Heart left ventricle (tissue), 16 donors: Measurements from ENCODE around the gene TTC22. TPM values are rescaled to one million over a fixed set of nuclear protein-coding genes. Genes with fewer than 3 reads are reported as not detected.

ENCODE experiments used
- ATAC-seq, 4 donors: fragments of 200-7000 bp; cut with Tn5 transposase; one replicate each; pipeline ENCODE4 v1.9.1; 2020 to 2022; ENCODE audit warnings: moderate library complexity in 4 of 4, mild to moderate bottlenecking in 3 of 4, moderate number of reproducible peaks in 1 of 4
- DNase-seq, 5 donors: peaks; one replicate each; pipeline ENCODE4 v3.0.0-alpha.2; 2020
- H3K27ac ChIP-seq, 12 donors: fragments of 200-600 bp; sonication (generic) in 4 of 12; one replicate each; pipeline versions ENCODE4 v1.5.0 to v1.8.0; 2016 to 2022; ENCODE audit warnings: mild to moderate bottlenecking in 2 of 12
- H3K27me3 ChIP-seq, 9 donors: fragments of 200-600 bp; sonication (generic) in 2 of 9; one replicate each; pipeline versions ENCODE4 v1.5.1 to v1.8.0; 2016 to 2022; ENCODE audit warnings: mild to moderate bottlenecking in 3 of 9
- H3K36me3 ChIP-seq, 9 donors: fragments of 200-600 bp; sonication (generic) in 2 of 9; one replicate each; pipeline versions ENCODE4 v1.5.0 to v1.8.0; 2018 to 2022; ENCODE audit warnings: mild to moderate bottlenecking in 2 of 9
- H3K4me1 ChIP-seq, 12 donors: fragments of 200-600 bp; sonication (generic) in 4 of 12; one replicate each; pipeline versions ENCODE4 v1.5.0 to v1.8.0; 2016 to 2022; ENCODE audit warnings: mild to moderate bottlenecking in 3 of 12
- H3K4me3 ChIP-seq, 12 donors: fragments of 200-600 bp; sonication (generic) in 4 of 12; one replicate each; pipeline versions ENCODE4 v1.5.0 to v1.8.0; 2017 to 2022; ENCODE audit warnings: mild to moderate bottlenecking in 9 of 12, moderate library complexity in 4 of 12
- H3K9me3 ChIP-seq, 12 donors: fragments of 200-600 bp; sonication (generic) in 4 of 12; one replicate each; pipeline versions ENCODE4 v1.5.0 to v1.8.0; 2016 to 2022; ENCODE audit warnings: mild to moderate bottlenecking in 1 of 12
- POLR2A ChIP-seq, 2 donors: fragments of 450-650 bp; IDR thresholded peaks; one replicate each; pipeline ENCODE4 v1.6.1; 2017; ENCODE audit warnings: antibody characterized with exemption in 2 of 2, mild to moderate bottlenecking in 2 of 2, moderate library complexity in 2 of 2
- WGBS, 4 donors: extraction: QIAGEN DNeasy Blood & Tissue Kit in 2 of 4; methylation state at CpG; one replicate each; pipeline versions ENCODE4 v1.1.5 to v1.1.7; 2013 to 2018; 5-methylcytosine and 5-hydroxymethylcytosine counted together
- intact Hi-C, 10 donors: fragments of 100-400 bp; cut with DNase I; formaldehyde crosslinking; loops; one replicate each; pipeline versions ENCODE4 v1.11.1 to v1.14.2; 2022
- polyA plus RNA-seq, 2 donors: library from polyadenylated mRNA; stranded (reverse); fragments of 200-250 nt; gene quantifications; one replicate each; pipeline ENCODE4 v1.2.3, GENCODE V29; 2013
- total RNA-seq, 9 donors: library from RNA; depleted of rRNA in 2 of 9; stranded (reverse); fragments of >200 nt in 2 of 9; fragmentation: NEBNext Ultra II Directional in 3 of 9; extraction: Animal tissue kit (Norgen Biotek cat#: 25700) in 3 of 9; gene quantifications; one replicate each; pipeline versions ENCODE4 v1.1.0 to v1.2.4, GENCODE V29; 2016 to 2023
- TF ChIP-seq, protein P1 (sequence below), 12 donors: fragments of 200-600 bp; sonication (generic) in 4 of 12; IDR thresholded peaks; one replicate each; pipeline versions ENCODE4 v1.5.0 to v1.8.0; 2018 to 2022; ENCODE audit warnings: antibody characterized with exemption in 12 of 12, mild to moderate bottlenecking in 5 of 12
- donor health status: ischemic (EF 13 %, LVEDD 7.1; RV severe dilation, severe dysfunction).
- donor health status: healthy with polysubstance abuse.
- donor health status: DM: no; HTN: yes; CAD: no.
- donor health status: DM: no; HTN: no; CAD: no.
- donor health status: ischemic (EF 25% LVEDD 6.9; RV normal size, moderate dysfunction).
- donor health status: ischemic (EF 25% LVEDD 5.7; RV mildly dilated, moderate dysfunction).
- donor health status: healthy.
- donor health status: DM: yes; HTN: yes; CAD: no.
- donor health status: ischemic (EF 35%, LVEDD 5.7; RV mildly dilated, moderate dysfunction).
- donor health status: nonischemic (EF 11% LVEDD 7.7; RV severe dilation, severe dysfunction).
- donor health status: DM: yes; HTN: yes; CAD: no.
- donor health status: PGD.
- donor health status: ischemic (EF 29% LVEDD 5.4; RV normal size, mild dysfunction).
- donor health status: nonischemic (EF 23%, LVEDD 6.1; RV moderate dilation, normal function).

Gene TTC22
- total and polyA plus RNA-seq, 11 donors = 0.06 to 2.5 (median 0.25) TPM; not detected in 2

- Histone ChIP-seq H3K27ac (no peak overlapping the region), H3K27me3 (no peaks in the 10 kb centered on the region), H3K4me3 (no peak overlapping the region), H3K9me3 (peaks cover 0 to 4% (median 0%) of the 10 kb centered on the region in 12 donors), H3K4me1 (no peaks in the 10 kb centered on the region), H3K36me3 (no peaks in the 10 kb centered on the region)
- WGBS, 4 donors = 88 to 92% (median 90%) methylated on average over 11 to 13 of the region's 13 CpGs
- TF ChIP-seq, protein P1, sequence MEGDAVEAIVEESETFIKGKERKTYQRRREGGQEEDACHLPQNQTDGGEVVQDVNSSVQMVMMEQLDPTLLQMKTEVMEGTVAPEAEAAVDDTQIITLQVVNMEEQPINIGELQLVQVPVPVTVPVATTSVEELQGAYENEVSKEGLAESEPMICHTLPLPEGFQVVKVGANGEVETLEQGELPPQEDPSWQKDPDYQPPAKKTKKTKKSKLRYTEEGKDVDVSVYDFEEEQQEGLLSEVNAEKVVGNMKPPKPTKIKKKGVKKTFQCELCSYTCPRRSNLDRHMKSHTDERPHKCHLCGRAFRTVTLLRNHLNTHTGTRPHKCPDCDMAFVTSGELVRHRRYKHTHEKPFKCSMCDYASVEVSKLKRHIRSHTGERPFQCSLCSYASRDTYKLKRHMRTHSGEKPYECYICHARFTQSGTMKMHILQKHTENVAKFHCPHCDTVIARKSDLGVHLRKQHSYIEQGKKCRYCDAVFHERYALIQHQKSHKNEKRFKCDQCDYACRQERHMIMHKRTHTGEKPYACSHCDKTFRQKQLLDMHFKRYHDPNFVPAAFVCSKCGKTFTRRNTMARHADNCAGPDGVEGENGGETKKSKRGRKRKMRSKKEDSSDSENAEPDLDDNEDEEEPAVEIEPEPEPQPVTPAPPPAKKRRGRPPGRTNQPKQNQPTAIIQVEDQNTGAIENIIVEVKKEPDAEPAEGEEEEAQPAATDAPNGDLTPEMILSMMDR (IDR thresholded peaks at IDR 0.05) = no peak
- TF ChIP-seq POLR2A (IDR thresholded peaks at IDR 0.05) = no peak
- DNase-seq = no peak
- intact Hi-C loops = loop anchor here in 4 of 10 donors (10.0 kb wide), 2 partner anchors 142 to 742 kb away; no protein-coding TSS in a partner anchor
- ATAC-seq = no peak
These were observed 15.8 kb upstream of the TTC22 start for GRCh38 chr1:54816951-54817350.

DNA sequence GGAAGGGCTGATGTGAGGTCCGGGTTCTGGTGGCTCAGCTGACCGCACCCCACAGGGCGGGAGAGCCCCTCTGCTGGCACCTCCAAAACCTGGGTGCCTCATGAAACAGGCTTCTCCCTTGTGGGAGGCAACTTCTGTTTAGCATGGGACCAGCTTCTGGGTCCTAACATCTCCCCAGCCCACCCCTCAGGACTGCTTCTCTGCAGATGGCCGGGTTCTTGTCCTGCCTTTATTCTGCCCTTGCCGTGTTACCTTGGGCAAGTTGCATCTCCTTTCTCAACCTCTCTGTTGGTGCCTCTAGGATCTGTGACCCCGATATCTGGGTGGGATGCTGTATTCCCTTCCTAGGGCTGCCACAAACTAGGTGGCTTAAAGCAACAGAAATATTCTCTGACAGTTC is 15.0 kb upstream of the TTC22 start:
- no peaks in the 10 kb centered on the region for H3K9me3 ChIP-seq
- WGBS, 4 donors = 47 to 73% (median 67%) methylated on average over 5 to 6 of the region's 6 CpGs
- intact Hi-C loops = loop anchor here in 4 of 10 donors (10.0 kb wide), 2 partner anchors 141 to 741 kb away; no protein-coding TSS in a partner anchor
- H3K4me1 ChIP-seq = no peaks in the 10 kb centered on the region
- H3K27me3 ChIP-seq = no peaks in the 10 kb centered on the region
- ATAC-seq = no peak
- no peak overlapping the region for H3K27ac ChIP-seq
- H3K4me3 ChIP-seq = no peak overlapping the region
- no peak for DNase-seq
- H3K36me3 ChIP-seq = no peaks in the 10 kb centered on the region
- TF ChIP-seq POLR2A (IDR thresholded peaks at IDR 0.05) = no peak
- TF ChIP-seq, protein P1 (IDR thresholded peaks at IDR 0.05) = no peak

DNA sequence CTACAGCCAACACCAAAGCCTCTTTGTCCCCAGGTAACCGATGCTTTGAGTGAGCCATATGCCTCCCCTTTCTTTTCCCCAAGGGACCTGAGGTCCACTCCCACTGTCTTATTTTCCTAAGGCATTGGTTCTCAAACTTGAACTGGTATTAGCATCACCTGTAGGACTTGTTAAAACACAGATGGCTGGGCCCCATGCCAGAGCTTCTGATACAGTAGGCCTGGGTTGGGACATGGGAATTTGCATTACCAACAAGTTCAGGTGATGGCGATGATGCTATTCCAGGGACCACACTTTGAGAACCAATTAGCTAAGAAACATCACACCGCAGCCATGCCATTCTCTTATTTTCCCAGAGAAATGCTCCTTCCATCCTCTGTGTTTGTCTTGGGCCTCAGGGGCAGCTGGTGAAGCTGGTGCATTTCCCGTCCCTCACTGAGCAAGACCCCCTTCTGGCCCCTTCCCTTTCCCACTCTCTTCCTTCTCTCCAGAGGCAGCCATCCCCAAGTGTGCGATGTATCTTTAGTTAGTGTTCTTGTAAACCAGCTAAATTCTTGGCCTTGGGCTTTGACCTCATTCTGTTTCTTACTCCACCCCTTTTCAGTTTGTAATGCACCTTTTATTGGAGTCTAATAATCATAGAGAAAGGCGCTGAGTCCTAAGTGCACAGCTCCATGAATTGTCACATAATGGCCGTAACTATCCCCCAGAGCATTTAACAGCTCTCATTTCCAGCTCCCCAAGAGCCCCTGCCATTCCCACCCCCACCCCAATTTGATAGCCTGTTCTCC is 14.2 kb upstream of the TTC22 start:
- WGBS, 4 donors = 89 to 91% (median 90%) methylated on average over 7 of the region's 7 CpGs
- DNase-seq = no peak
- no peaks in the 10 kb centered on the region for H3K4me1 ChIP-seq
- no peak for ATAC-seq
- intact Hi-C loops = loop anchor here in 4 of 10 donors (10.0 kb wide), 2 partner anchors 140 to 740 kb away; no protein-coding TSS in a partner anchor
- no peak overlapping the region for H3K4me3 ChIP-seq
- no peaks in the 10 kb centered on the region for H3K27me3 ChIP-seq
- TF ChIP-seq POLR2A (IDR thresholded peaks at IDR 0.05) = no peak
- TF ChIP-seq, protein P1 (IDR thresholded peaks at IDR 0.05) = no peak
- no peaks in the 10 kb centered on the region for H3K36me3 ChIP-seq
- H3K27ac ChIP-seq = no peak overlapping the region
- no peaks in the 10 kb centered on the region for H3K9me3 ChIP-seq

GRCh38 chr1:54814571-54814970 is 13.4 kb upstream of the TTC22 start:
- 81 to 86% (median 84%) methylated on average over 3 to 5 of the region's 5 CpGs for WGBS, 4 donors
- H3K27me3 ChIP-seq = no peaks in the 10 kb centered on the region
- DNase-seq = no peak
- TF ChIP-seq, protein P1 (IDR thresholded peaks at IDR 0.05) = no peak
- no peak for TF ChIP-seq POLR2A (IDR thresholded peaks at IDR 0.05)
- no peak overlapping the region for H3K4me3 ChIP-seq
- no peak overlapping the region for H3K27ac ChIP-seq
- H3K4me1 ChIP-seq = no peaks in the 10 kb centered on the region
- no peak for ATAC-seq
- intact Hi-C loops = loop anchor here in 6 of 10 donors (5.0 to 10.0 kb wide), 6 partner anchors 140 to 952 kb away; no protein-coding TSS in a partner anchor
- no peaks in the 10 kb centered on the region for H3K9me3 ChIP-seq
- no peaks in the 10 kb centered on the region for H3K36me3 ChIP-seq
